Skeletal muscle satellite cell (primary cell): Measurements from ENCODE around the gene C5orf15.

Experiments
- H3K27me3 ChIP-seq: 2 replicates; pipeline ENCODE4 v1.7.0; 2013; ENCODE audit warnings: low read length; ENCODE audit not compliant: control insufficient read depth, insufficient read depth
- H3K36me3 ChIP-seq: 2 replicates; pipeline ENCODE4 v1.7.0; 2013; ENCODE audit warnings: mild to moderate bottlenecking, control low read depth, low read length; ENCODE audit not compliant: insufficient read depth
- H3K4me1 ChIP-seq: 2 replicates; pipeline ENCODE4 v1.7.0; 2013; ENCODE audit warnings: low read length; ENCODE audit not compliant: control insufficient read depth, insufficient read depth
- H3K4me2 ChIP-seq: 2 replicates; pipeline ENCODE4 v1.7.0; 2013; ENCODE audit warnings: mild to moderate bottlenecking, low read length
- H3K4me3 ChIP-seq: 2 replicates; pipeline ENCODE4 v1.7.0; 2013; ENCODE audit warnings: low read length
- H3K9ac ChIP-seq: 2 replicates; pipeline ENCODE4 v1.7.0; 2013; ENCODE audit warnings: mild to moderate bottlenecking, low read depth, low read length, moderate library complexity
- H3K9me3 ChIP-seq: replicated peaks from 2 replicates; pipeline ENCODE4 v1.7.0; 2013; ENCODE audit warnings: mild to moderate bottlenecking, control low read depth, low read length

Gene C5orf15

GRCh38 chr5:133913413-133914155 is 54.8 kb downstream of the C5orf15 start:
- Histone ChIP-seq H3K4me1 (no peaks in the 10 kb centered on the region), H3K4me3 (no peak overlapping the region), H3K27me3 (peaks cover 48% of the 10 kb centered on the region), H3K4me2 (no peak overlapping the region), H3K9ac (no peak overlapping the region), H3K36me3 (no peaks in the 10 kb centered on the region), H3K9me3 (no peaks in the 10 kb centered on the region)

- Histone ChIP-seq H3K4me3 (no peak overlapping the region), H3K9me3 (no peaks in the 10 kb centered on the region), H3K4me2 (no peak overlapping the region), H3K36me3 (no peaks in the 10 kb centered on the region), H3K4me1 (no peaks in the 10 kb centered on the region), H3K27me3 (peaks cover 48% of the 10 kb centered on the region), H3K9ac (no peak overlapping the region)
Observed at GRCh38 chr5:133912951-133913350, 55.5 kb downstream of the C5orf15 start.

GRCh38 chr5:133910571-133910970 is 57.9 kb downstream of the C5orf15 start:
- Histone ChIP-seq H3K36me3 (no peaks in the 10 kb centered on the region), H3K9ac (no peak overlapping the region), H3K4me3 (no peak overlapping the region), H3K4me1 (no peaks in the 10 kb centered on the region), H3K9me3 (no peaks in the 10 kb centered on the region), H3K27me3 (peaks cover 31% of the 10 kb centered on the region), H3K4me2 (no peak overlapping the region)

GRCh38 chr5:133909603-133910002 is 58.8 kb downstream of the C5orf15 start:
- H3K4me1 ChIP-seq, result no peaks in the 10 kb centered on the region
- H3K36me3 ChIP-seq, result no peaks in the 10 kb centered on the region
- no peaks in the 10 kb centered on the region for H3K9me3 ChIP-seq
- no peak overlapping the region for H3K9ac ChIP-seq
- peaks cover 26% of the 10 kb centered on the region for H3K27me3 ChIP-seq
- H3K4me3 ChIP-seq, result no peak overlapping the region
- H3K4me2 ChIP-seq, result no peak overlapping the region

GRCh38 chr5:133907075-133907474 is 61.4 kb downstream of the C5orf15 start:
- Histone ChIP-seq H3K36me3 (no peaks in the 10 kb centered on the region), H3K9me3 (no peaks in the 10 kb centered on the region), H3K4me2 (no peak overlapping the region), H3K4me1 (no peaks in the 10 kb centered on the region), H3K9ac (no peak overlapping the region), H3K27me3 (peaks cover 15% of the 10 kb centered on the region), H3K4me3 (no peak overlapping the region)

- H3K4me2 ChIP-seq, result no peak overlapping the region
- no peaks in the 10 kb centered on the region for H3K36me3 ChIP-seq
- no peak overlapping the region for H3K4me3 ChIP-seq
- H3K27me3 ChIP-seq, result peaks cover 11% of the 10 kb centered on the region
- H3K9me3 ChIP-seq, result no peaks in the 10 kb centered on the region
- H3K9ac ChIP-seq, result no peak overlapping the region
- H3K4me1 ChIP-seq, result no peaks in the 10 kb centered on the region
Observed at GRCh38 chr5:133906303-133906702, 62.1 kb downstream of the C5orf15 start.
